C4-2B (cell line): ENCODE measurements around the gene PILRA.
"Not testable (repeated sequence)": the region's sequence is repeated elsewhere in the genome, so short reads cannot be mapped to it uniquely, and the experiment has no call there.

ENCODE experiments used
- CTCF ChIP-seq: fragments of 450-650 bp; conservative IDR thresholded peaks from 2 replicates; pipeline ENCODE4 v1.5.1; 2017; ENCODE audit warnings: mild to moderate bottlenecking
- ZFX ChIP-seq: fragments of 450-650 bp; IDR thresholded peaks from 2 replicates; pipeline ENCODE4 v1.6.1; 2017

- TF ChIP-seq CTCF, ZFX: not testable (repeated sequence)
Measured at GRCh38 chr7:100363797-100364196, 9.5 kb upstream of the PILRA start.
